Ovary (tissue), 9 donors: ENCODE data around the gene LYZ. TPM values are rescaled to one million over a fixed set of nuclear protein-coding genes. Genes with fewer than 3 reads are reported as not detected.

Source experiments
- DNase-seq, 5 donors: peaks; one replicate each; pipeline ENCODE4 v3.0.0-alpha.2; 2019 to 2020
- H3K27ac ChIP-seq, 2 donors: fragments of 200-600 bp; one replicate each; pipeline versions ENCODE4 v1.5.1 to v1.8.0; 2019 to 2022
- H3K27me3 ChIP-seq: fragments of 200-600 bp; one replicate; pipeline ENCODE4 v1.8.0; 2022
- H3K36me3 ChIP-seq: fragments of 200-600 bp; sonication (generic); one replicate; pipeline ENCODE4 v1.5.1; 2019
- H3K4me1 ChIP-seq: one replicate; pipeline ENCODE4 v1.8.1; 2013; ENCODE audit warnings: mild to moderate bottlenecking, moderate library complexity; ENCODE audit not compliant: insufficient read depth
- H3K4me3 ChIP-seq: fragments of 200-600 bp; sonication (generic); one replicate; pipeline ENCODE4 v1.5.1; 2017
- H3K9me3 ChIP-seq, 2 donors: fragments of 200-600 bp in 1 of 2; sonication (generic) in 1 of 2; one replicate each; pipeline versions ENCODE4 v1.5.1 to v1.8.1; 2013 to 2019; ENCODE audit warnings: mild to moderate bottlenecking in 1 of 2, moderate library complexity in 1 of 2
- CTCF ChIP-seq, 3 donors: fragments of 450-650 bp in 2 of 3; fragments of 200-600 bp in 1 of 3; IDR thresholded peaks; one replicate each; pipeline versions ENCODE4 v1.5.1 to v1.8.0; 2016 to 2022; ENCODE audit warnings: antibody characterized with exemption in 3 of 3, mild to moderate bottlenecking in 1 of 3
- EP300 ChIP-seq: sonication (generic); formaldehyde crosslinking; IDR thresholded peaks from one replicate; pipeline ENCODE4 v1.6.1; 2017; ENCODE audit warnings: antibody characterized with exemption
- POLR2A ChIP-seq: fragments of 450-650 bp; IDR thresholded peaks from one replicate; pipeline ENCODE4 v1.6.1; 2017; ENCODE audit warnings: antibody characterized with exemption, mild to moderate bottlenecking, moderate library complexity
- WGBS, 3 donors: extraction: QIAGEN DNeasy Blood & Tissue Kit in 1 of 3; methylation state at CpG; one replicate each; pipeline versions ENCODE4 v1.1.5 to v1.1.7; 2013 to 2017; 5-methylcytosine and 5-hydroxymethylcytosine counted together
- intact Hi-C, 4 donors: fragments of 100-400 bp; cut with DNase I; formaldehyde crosslinking; loops; one replicate each; pipeline versions ENCODE4 v1.11.0 to v1.15.1; 2022 to 2023
- polyA plus RNA-seq, 2 donors: library from polyadenylated mRNA; stranded (reverse); fragments of 200-250 nt in 1 of 2; fragments of 350-450 nt in 1 of 2; fragmentation: Illumina TruSeq in 1 of 2; extraction: RNeasy Lipid Tissue Mini Kit (QIAGEN cat#74804) in 1 of 2; gene quantifications; one replicate each; pipeline ENCODE4 v1.2.3, GENCODE V29; 2013 to 2014
- total RNA-seq, 7 donors: library from RNA; depleted of rRNA in 2 of 7; stranded (reverse); fragments of >200 nt in 2 of 7; fragmentation: NEBNext Ultra II Directional in 3 of 7; extraction: Animal tissue kit (Norgen Biotek cat#: 25700) in 3 of 7; gene quantifications; one replicate each; pipeline versions ENCODE4 v1.1.0 to v1.2.4, GENCODE V29; 2016 to 2023
- donor health status: DM: no; HTN: no; CAD: no; lungs with moderate emphysema.
- donor health status: DM: no; HTN: no; CAD: no.
- donor health status: Bipolar disorder and iron deficiency.
- donor health status: DM: yes; HTN: yes; CAD: no.
- donor health status: DM: no; HTN: no; CAD: no.
- donor health status: DM: yes; HTN: yes; CAD: no.

LYZ gene
- total and polyA plus RNA-seq, 9 donors = 6.5 to 233 (median 14.2) TPM

DNA sequence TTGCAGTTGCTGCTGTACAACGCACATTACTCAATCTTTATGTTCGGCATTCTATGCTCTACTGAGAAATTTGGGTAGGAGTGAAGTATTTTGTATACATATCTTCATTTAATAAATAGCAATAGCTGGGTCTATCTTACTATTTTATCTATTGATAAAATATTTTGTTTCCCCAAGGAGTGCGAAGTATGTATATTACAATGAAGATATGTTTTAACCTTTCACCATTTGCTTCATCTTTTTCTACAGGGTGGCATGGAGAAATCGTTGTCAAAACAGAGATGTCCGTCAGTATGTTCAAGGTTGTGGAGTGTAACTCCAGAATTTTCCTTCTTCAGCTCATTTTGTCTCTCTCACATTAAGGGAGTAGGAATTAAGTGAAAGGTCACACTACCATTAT is 4.7 kb downstream of the LYZ start:
- no peak for DNase-seq
- TF ChIP-seq EP300 = no peak
- no peak for TF ChIP-seq POLR2A
- TF ChIP-seq CTCF (IDR thresholded peaks at IDR 0.05) = no peak
- WGBS, 3 donors = 79 to 88% (median 86%) methylated on average over 5 of the region's 5 CpGs
- Histone ChIP-seq H3K9me3 (no peaks in the 10 kb centered on the region), H3K4me1 (no peaks in the 10 kb centered on the region), H3K27me3 (no peaks in the 10 kb centered on the region), H3K4me3 (no peak overlapping the region), H3K27ac (no peak overlapping the region), H3K36me3 (no peaks in the 10 kb centered on the region)
- intact Hi-C loops = loop anchor here in 1 of 4 donors (5.0 kb wide), 1 partner anchor 234 kb away; the partner anchor contains the start of gene CCT2

- Histone ChIP-seq H3K4me1 (no peaks in the 10 kb centered on the region), H3K27me3 (no peaks in the 10 kb centered on the region), H3K4me3 (no peak overlapping the region), H3K9me3 (no peaks in the 10 kb centered on the region), H3K36me3 (no peaks in the 10 kb centered on the region), H3K27ac (no peak overlapping the region)
- intact Hi-C loops = loop anchor here in 1 of 4 donors (5.0 kb wide), 1 partner anchor 233 kb away; the partner anchor contains the start of gene CCT2
- TF ChIP-seq POLR2A (no peak), EP300 (no peak), CTCF (IDR thresholded peaks at IDR 0.05) (no peak)
- 78 to 86% (median 80%) methylated on average over 1 of the region's 1 CpG for WGBS, 3 donors
- DNase-seq = no peak
These were observed 6.0 kb downstream of the LYZ start for GRCh38 chr12:69354172-69354555.

GRCh38 chr12:69354556-69355187 is 6.5 kb downstream of the LYZ start:
- H3K27me3 ChIP-seq = no peaks in the 10 kb centered on the region
- DNase-seq = no peak
- no peak for TF ChIP-seq CTCF (IDR thresholded peaks at IDR 0.05)
- no peak for TF ChIP-seq EP300
- TF ChIP-seq POLR2A = no peak
- no peaks in the 10 kb centered on the region for H3K9me3 ChIP-seq
- H3K4me3 ChIP-seq = no peak overlapping the region
- no peaks in the 10 kb centered on the region for H3K4me1 ChIP-seq
- no peaks in the 10 kb centered on the region for H3K36me3 ChIP-seq
- 59 to 73% (median 67%) methylated on average over 1 of the region's 1 CpG for WGBS, 3 donors
- intact Hi-C loops = loop anchor here in 1 of 4 donors (5.0 kb wide), 1 partner anchor 233 kb away; the partner anchor contains the start of gene CCT2
- H3K27ac ChIP-seq = no peak overlapping the region

GRCh38 chr12:69355363-69356028 is 7.3 kb downstream of the LYZ start:
- H3K36me3 ChIP-seq = no peaks in the 10 kb centered on the region
- H3K27ac ChIP-seq = no peak overlapping the region
- intact Hi-C loops = no loop called here
- no peaks in the 10 kb centered on the region for H3K27me3 ChIP-seq
- H3K4me3 ChIP-seq = no peak overlapping the region
- H3K9me3 ChIP-seq = no peaks in the 10 kb centered on the region
- 74 to 94% (median 89%) methylated on average over 2 of the region's 2 CpGs for WGBS, 3 donors
- DNase-seq = no peak
- no peaks in the 10 kb centered on the region for H3K4me1 ChIP-seq
- TF ChIP-seq POLR2A (no peak), EP300 (no peak), CTCF (IDR thresholded peaks at IDR 0.05) (no peak)
